ENCODE data around the gene ABLIM2.
"Not testable (repeated sequence)": the region's sequence is repeated elsewhere in the genome, so short reads cannot be mapped to it uniquely, and the experiment has no call there.

The ABLIM2 gene

GRCh38 chr4:7939377-7940108 is 219.1 kb downstream of the ABLIM2 start, which contains the start of gene AFAP1:
Gene AFAP1, minus strand, starts transcription at chr4:7939861. Its CDS starts 67,783 bp downstream, at chr4:7872078.
- H3K9me3 Mint-ChIP-seq = no peaks in the 10 kb centered on the region

GRCh38 chr4:7938609-7939376 is 219.8 kb downstream of the ABLIM2 start:
- no peaks in the 10 kb centered on the region for H3K9me3 Mint-ChIP-seq
- H3K27ac Mint-ChIP-seq = no peak overlapping the region
- peaks cover 40% of the 10 kb centered on the region for H3K4me1 Mint-ChIP-seq
- peaks cover 28% of the 10 kb centered on the region for H3K27me3 Mint-ChIP-seq
- DNase-seq = no peak
- H3K4me3 Mint-ChIP-seq = peak overlapping the region; percentile 82 to 83
- peak; percentile 22 for ATAC-seq

More at GRCh38 chr4:7939377-7940108, 219.1 kb downstream of the ABLIM2 start, which contains the start of gene AFAP1:
- peak; percentile 91 for ATAC-seq
- Mint-ChIP-seq H3K27ac (no peak within 1 kb of the TSS), H3K27me3 (peaks cover 28% of the 10 kb centered on the region), H3K4me3 (peak within 1 kb of the TSS; percentile 82 to 83), H3K4me1 (peaks cover 35% of the 10 kb centered on the region)
- peak; percentile 86 to 87 for DNase-seq

GRCh38 chr4:7938266-7938608 is 220.4 kb downstream of the ABLIM2 start:
- DNase-seq (peak in 1 of 2 donors; percentile 22), ATAC-seq (no peak)
- Mint-ChIP-seq H3K4me3 (peak overlapping the region; percentile 82 to 83), H3K9me3 (no peaks in the 10 kb centered on the region), H3K4me1 (peaks cover 40% of the 10 kb centered on the region), H3K27me3 (peaks cover 28% of the 10 kb centered on the region), H3K27ac (peak overlapping the region in 1 of 2 donors; percentile 51)

GRCh38 chr4:7937006-7937405 is 221.6 kb downstream of the ABLIM2 start:
- peaks cover 40% of the 10 kb centered on the region for H3K4me1 Mint-ChIP-seq
- no peak for ATAC-seq
- peak overlapping the region; percentile 82 to 83 for H3K4me3 Mint-ChIP-seq
- no peaks in the 10 kb centered on the region for H3K9me3 Mint-ChIP-seq
- H3K27ac Mint-ChIP-seq = peak overlapping the region in 1 of 2 donors; percentile 17
- H3K27me3 Mint-ChIP-seq = peaks cover 17% of the 10 kb centered on the region
- no peak for DNase-seq

- Mint-ChIP-seq H3K27ac (no peak overlapping the region), H3K9me3 (no peaks in the 10 kb centered on the region), H3K4me1 (peaks cover 49% of the 10 kb centered on the region), H3K4me3 (no peak overlapping the region), H3K27me3 (peaks cover 7% of the 10 kb centered on the region)
- no peak for ATAC-seq
- DNase-seq = no peak
These were observed 224.7 kb downstream of the ABLIM2 start for GRCh38 chr4:7933651-7934510.

GRCh38 chr4:7932287-7932686 is 226.3 kb downstream of the ABLIM2 start:
- no peaks in the 10 kb centered on the region for H3K9me3 Mint-ChIP-seq
- ATAC-seq (no peak), DNase-seq (no peak)
- peaks cover 35% of the 10 kb centered on the region for H3K4me1 Mint-ChIP-seq
- no peak overlapping the region for H3K4me3 Mint-ChIP-seq
- H3K27ac Mint-ChIP-seq = no peak overlapping the region
- H3K27me3 Mint-ChIP-seq = peaks cover 7% of the 10 kb centered on the region

GRCh38 chr4:7929118-7929951 is 229.3 kb downstream of the ABLIM2 start:
- Mint-ChIP-seq H3K4me3 (no peak overlapping the region), H3K27me3 (no peaks in the 10 kb centered on the region), H3K4me1 (peaks cover 27% of the 10 kb centered on the region), H3K9me3 (no peaks in the 10 kb centered on the region), H3K27ac (peak overlapping the region in 1 of 2 donors; percentile 26)
- ATAC-seq (no peak), DNase-seq (no peak)

- H3K27ac Mint-ChIP-seq = no peak overlapping the region
- H3K4me1 Mint-ChIP-seq = peaks cover 24% of the 10 kb centered on the region
- DNase-seq (no peak), ATAC-seq (no peak)
- H3K9me3 Mint-ChIP-seq = no peaks in the 10 kb centered on the region
- H3K4me3 Mint-ChIP-seq = no peak overlapping the region
- H3K27me3 Mint-ChIP-seq = no peaks in the 10 kb centered on the region
These were observed 229.9 kb downstream of the ABLIM2 start for GRCh38 chr4:7928711-7929110.

- ATAC-seq = no peak
- no peak for DNase-seq
- no peaks in the 10 kb centered on the region for H3K9me3 Mint-ChIP-seq
- H3K27ac Mint-ChIP-seq = no peak overlapping the region
- H3K4me3 Mint-ChIP-seq = no peak overlapping the region
- H3K4me1 Mint-ChIP-seq = peaks cover 24% of the 10 kb centered on the region
- no peaks in the 10 kb centered on the region for H3K27me3 Mint-ChIP-seq
These were observed 231.8 kb downstream of the ABLIM2 start for GRCh38 chr4:7926822-7927221.

- Mint-ChIP-seq H3K27me3 (no peaks in the 10 kb centered on the region), H3K4me3 (no peak overlapping the region), H3K9me3 (no peaks in the 10 kb centered on the region), H3K27ac (no peak overlapping the region), H3K4me1 (peaks cover 11% of the 10 kb centered on the region)
- DNase-seq (no peak), ATAC-seq (no peak)
These were observed 234.0 kb downstream of the ABLIM2 start for GRCh38 chr4:7924570-7924969.

GRCh38 chr4:7924163-7924562 is 234.4 kb downstream of the ABLIM2 start:
- H3K4me3 Mint-ChIP-seq = no peak overlapping the region
- H3K4me1 Mint-ChIP-seq = peaks cover 7% of the 10 kb centered on the region
- ATAC-seq = no peak
- no peak overlapping the region for H3K27ac Mint-ChIP-seq
- H3K9me3 Mint-ChIP-seq = no peaks in the 10 kb centered on the region
- no peak for DNase-seq
- H3K27me3 Mint-ChIP-seq = no peaks in the 10 kb centered on the region

GRCh38 chr4:7922466-7922865 is 236.1 kb downstream of the ABLIM2 start:
- Mint-ChIP-seq H3K27me3 (peaks cover 7% of the 10 kb centered on the region), H3K4me1 (peaks cover 15% of the 10 kb centered on the region), H3K27ac (no peak overlapping the region), H3K9me3 (no peaks in the 10 kb centered on the region), H3K4me3 (no peak overlapping the region)
- DNase-seq (no peak), ATAC-seq (no peak)

- H3K27ac Mint-ChIP-seq = no peak overlapping the region
- peaks cover 17% of the 10 kb centered on the region for H3K27me3 Mint-ChIP-seq
- no peaks in the 10 kb centered on the region for H3K9me3 Mint-ChIP-seq
- no peak overlapping the region for H3K4me3 Mint-ChIP-seq
- DNase-seq = no peak
- no peak for ATAC-seq
- peaks cover 44% of the 10 kb centered on the region for H3K4me1 Mint-ChIP-seq
These were observed 239.6 kb downstream of the ABLIM2 start for GRCh38 chr4:7918981-7919380.

GRCh38 chr4:7918187-7918586 is 240.4 kb downstream of the ABLIM2 start:
- Mint-ChIP-seq H3K4me1 (peaks cover 44% of the 10 kb centered on the region), H3K27me3 (peaks cover 17% of the 10 kb centered on the region), H3K27ac (peak overlapping the region in 1 of 2 donors; percentile 36)
- DNase-seq, H3K4me3 Mint-ChIP-seq, ATAC-seq, H3K9me3 Mint-ChIP-seq: not testable (repeated sequence)

- DNase-seq (no peak), ATAC-seq (no peak)
- Mint-ChIP-seq H3K4me3 (no peak overlapping the region), H3K4me1 (peaks cover 48% of the 10 kb centered on the region), H3K9me3 (no peaks in the 10 kb centered on the region), H3K27ac (peak overlapping the region in 1 of 2 donors; percentile 36), H3K27me3 (peaks cover 20% of the 10 kb centered on the region)
These were observed 240.9 kb downstream of the ABLIM2 start for GRCh38 chr4:7917669-7918068.

Measured in stimulated activated naive CD8-positive, alpha-beta T cell treated with anti-CD3 and anti-CD28 coated beads, Interleukin-15, amount 100 ng/mL, for 72 hours (primary cell).